HCT116 (cell line): ENCODE results near the gene PFDN4. TPM values are rescaled to one million over a fixed set of nuclear protein-coding genes. Genes with fewer than 3 reads are reported as not detected.
A peak's percentile ranks its signal among the peaks of the same experiment; 100 is the strongest.

ENCODE experiments used
- ATAC-seq: fragments of 200-7000 bp; cut with Tn5 transposase; 2 replicates; pipeline ENCODE4 v1.9.1; 2020; ENCODE audit warnings: mild to moderate bottlenecking, moderate library complexity
- BruUV-seq: library from RNA; stranded (reverse); fragments of 400-500 nt; replicated peaks from 2 replicates; lab custom pipeline; 2021; lab: Mats Ljungman, UMichigan
- CTCF ChIA-PET: fragments of 300-600 bp; sonication (Branson Sonifier 250); formaldehyde crosslinking; loops from one replicate; lab custom pipeline; 2021; ENCODE audit warnings: antibody characterized with exemption; lab: Charles Lee
- POLR2A ChIA-PET: fragments of 300-600, 350-600 bp; sonication (Branson Sonifier 250); formaldehyde crosslinking; loops from one replicate; lab custom pipeline; 2021; ENCODE audit warnings: antibody characterized with exemption; lab: Charles Lee
- RAD21 ChIA-PET, 2 experiments: fragments of 300-600 bp; sonication (Branson Sonifier 250); formaldehyde crosslinking; loops; one replicate each; lab custom pipeline; 2023; ENCODE audit warnings: low total read pairs in 2 of 2; ENCODE audit not compliant: uncharacterized antibody in 2 of 2, unreplicated experiment in 2 of 2, low non-redundant PET in 1 of 2; lab: Charles Lee
- DNase-seq: peaks from one replicate; pipeline ENCODE4 v3.0.0-alpha.2; 2010; ENCODE audit warnings: low read depth, low spot score
- H2AFZ ChIP-seq: fragments of 200-600 bp; shearing (Covaris generic), sonication (generic); 2 replicates; pipeline ENCODE4 v1.6.1; 2017; ENCODE audit warnings: low read depth, mixed run types, mixed read lengths, antibody characterized with exemption, low read length; ENCODE audit not compliant: poor library complexity, severe bottlenecking
- H3K27ac ChIP-seq: 2 replicates; pipeline ENCODE4 v1.5.1; 2012; ENCODE audit warnings: low read depth, low read length
- H3K27me3 ChIP-seq: fragments of 200-600 bp; sonication (generic); 2 replicates; pipeline ENCODE4 v1.6.1; 2016; ENCODE audit warnings: mixed run types, low read length, mixed read lengths; ENCODE audit not compliant: insufficient read depth
- H3K36me3 ChIP-seq, 2 experiments: fragments of 200-500 bp in 1 of 2; fragments of 200-600 bp in 1 of 2; sonication (Bioruptor generic) in 1 of 2; sonication (generic) in 1 of 2; 2 replicates each; pipeline versions ENCODE4 v1.5.1 to v1.6.1; 2014 to 2016; ENCODE audit warnings: low read length in 2 of 2, inconsistent platforms in 1 of 2, mixed read lengths in 1 of 2, mixed run types in 1 of 2; ENCODE audit not compliant: insufficient read depth in 2 of 2, control insufficient read depth in 1 of 2
- H3K4me1 ChIP-seq, 2 experiments: fragments of 200-600 bp in 1 of 2; sonication (generic) in 1 of 2; 2 replicates each; pipeline versions ENCODE4 v1.5.1 to v1.6.1; 2012 to 2017; ENCODE audit warnings: low read length in 2 of 2, inconsistent platforms in 1 of 2, mild to moderate bottlenecking in 1 of 2, mixed read lengths in 1 of 2, mixed run types in 1 of 2, moderate library complexity in 1 of 2; ENCODE audit not compliant: insufficient read depth in 2 of 2, control insufficient read depth in 1 of 2
- H3K4me2 ChIP-seq: fragments of 200-600 bp; sonication (generic); 2 replicates; pipeline ENCODE4 v1.6.1; 2017; ENCODE audit warnings: mixed run types, low read length, mixed read lengths
- H3K4me3 ChIP-seq, 2 experiments: fragments of 200-600 bp in 1 of 2; sonication (generic) in 1 of 2; replicated peaks in 1 of 2; 2 replicates each; pipeline ENCODE4 v1.5.1; 2011 to 2016; ENCODE audit warnings: low read length in 2 of 2, control low read depth in 1 of 2, low read depth in 1 of 2, mild to moderate bottlenecking in 1 of 2, mixed read lengths in 1 of 2, mixed run types in 1 of 2
- H3K79me2 ChIP-seq: fragments of 200-600 bp; sonication (generic); 2 replicates; pipeline ENCODE4 v1.6.1; 2017; ENCODE audit warnings: mild to moderate bottlenecking, mixed run types, low read length, moderate library complexity, mixed read lengths; ENCODE audit not compliant: insufficient read depth
- H3K9ac ChIP-seq: fragments of 200-600 bp; sonication (generic); 2 replicates; pipeline ENCODE4 v1.6.1; 2016; ENCODE audit warnings: low read length, mixed read lengths
- H3K9me2 ChIP-seq: fragments of 200-600 bp; sonication (generic), shearing (Covaris generic); 2 replicates; pipeline ENCODE4 v1.6.1; 2017; ENCODE audit warnings: mixed run types, mild to moderate bottlenecking, moderate library complexity; ENCODE audit not compliant: insufficient read depth
- H3K9me3 ChIP-seq, 2 experiments: fragments of 200-500 bp in 1 of 2; fragments of 200-600 bp in 1 of 2; sonication (Bioruptor generic) in 1 of 2; sonication (generic) in 1 of 2; 2 replicates each; pipeline ENCODE4 v1.6.1; 2014 to 2017; ENCODE audit warnings: low read length in 2 of 2, mixed read lengths in 2 of 2, inconsistent platforms in 1 of 2, low read depth in 1 of 2, mild to moderate bottlenecking in 1 of 2, mixed run types in 1 of 2, moderate library complexity in 1 of 2; ENCODE audit not compliant: control insufficient read depth in 1 of 2, insufficient read depth in 1 of 2
- H4K20me1 ChIP-seq: fragments of 200-600 bp; sonication (generic), shearing (Covaris generic); 2 replicates; pipeline ENCODE4 v1.6.1; 2017; ENCODE audit warnings: mixed run types, mild to moderate bottlenecking, moderate library complexity; ENCODE audit not compliant: insufficient read depth
- ATF3 ChIP-seq: IDR thresholded peaks from 2 replicates; pipeline ENCODE4 v1.6.1; 2012
- CBX3 ChIP-seq: IDR thresholded peaks from 2 replicates; pipeline ENCODE4 v1.6.1; 2012; ENCODE audit warnings: low read depth
- CEBPB ChIP-seq: IDR thresholded peaks from 2 replicates; pipeline ENCODE4 v1.6.1; 2012; ENCODE audit warnings: low read depth
- CTCF ChIP-seq, 3 experiments: fragments of 200-600 bp in 1 of 3; sonication (generic) in 1 of 3; IDR thresholded peaks in 2 of 3; conservative IDR thresholded peaks in 1 of 3; 2 replicates each; pipeline ENCODE4 v1.5.1; 2012 to 2017; ENCODE audit warnings: low read depth in 2 of 3, low read length in 2 of 3, antibody characterized with exemption in 1 of 3, borderline replicate concordance in 1 of 3, control low read depth in 1 of 3, mild to moderate bottlenecking in 1 of 3, mixed read lengths in 1 of 3, mixed run types in 1 of 3, moderate library complexity in 1 of 3; ENCODE audit not compliant: insufficient read depth in 1 of 3
- EGR1 ChIP-seq: IDR thresholded peaks from 2 replicates; pipeline ENCODE4 v1.6.1; 2012; ENCODE audit warnings: low read depth
- EZH2phosphoT487 ChIP-seq: fragments of 200-600 bp; IDR thresholded peaks from 2 replicates; pipeline ENCODE4 v1.6.1; 2018; ENCODE audit warnings: antibody characterized with exemption, borderline replicate concordance
- POLR2A ChIP-seq: IDR thresholded peaks from 2 replicates; pipeline ENCODE4 v1.7.0; 2011; ENCODE audit warnings: borderline replicate concordance; ENCODE audit not compliant: insufficient read depth, insufficient read length; ENCODE audit errors: extremely low read depth
- POLR2AphosphoS5 ChIP-seq: IDR thresholded peaks from 2 replicates; pipeline ENCODE4 v1.6.1; 2011; ENCODE audit warnings: mild to moderate bottlenecking, low read depth, low read length, moderate library complexity
- RAD21 ChIP-seq: IDR thresholded peaks from 2 replicates; pipeline ENCODE4 v1.6.1; 2012; ENCODE audit warnings: low read depth, mild to moderate bottlenecking
- REST ChIP-seq: IDR thresholded peaks from 2 replicates; pipeline ENCODE4 v1.6.1; 2012; ENCODE audit warnings: low read depth
- SIN3A ChIP-seq: IDR thresholded peaks from 2 replicates; pipeline ENCODE4 v1.6.1; 2012; ENCODE audit warnings: low read depth
- ZFX ChIP-seq: fragments of 450-650 bp; IDR thresholded peaks from 2 replicates; pipeline ENCODE4 v1.6.1; 2017
- intact Hi-C: fragments of 100-400 bp; cut with micrococcal nuclease; formaldehyde crosslinking; loops from 2 replicates; pipeline ENCODE4 v1.10.0; 2022
- total RNA-seq: library from RNA; stranded (reverse); gene quantifications from one replicate; pipeline ENCODE4 v1.2.1, GENCODE V29; 2021; ENCODE audit not compliant: unreplicated experiment

Gene PFDN4
- total RNA-seq, 1 experiment from 2014 or later: 71.5 TPM

GRCh38 chr20:54178256-54178655 lies 29.6 kb upstream of the PFDN4 start:
- no peaks in the 10 kb centered on the region for H3K9me3 ChIP-seq
- H3K36me3 ChIP-seq: no peaks in the 10 kb centered on the region
- RAD21 ChIA-PET: no interaction called here
- H3K9ac ChIP-seq: peak overlapping the region; percentile 20
- no peaks in the 10 kb centered on the region for H3K9me2 ChIP-seq
- intact Hi-C loops: no loop called here
- H3K27me3 ChIP-seq: no peaks in the 10 kb centered on the region
- no peak for ATAC-seq
- no peak for TF ChIP-seq REST
- no peak for TF ChIP-seq ATF3
- no peak for TF ChIP-seq EGR1
- TF ChIP-seq ZFX: no peak
- no peak for TF ChIP-seq RAD21
- TF ChIP-seq EZH2phosphoT487: no peak
- no peak for TF ChIP-seq CEBPB
- no peak for TF ChIP-seq POLR2A
- TF ChIP-seq SIN3A: no peak
- no peak for TF ChIP-seq CTCF (IDR thresholded peaks at IDR 0.05 in 2 of 3, conservative IDR thresholded peaks at IDR 0.05 in 1 of 3; ENCODE audit: borderline replicate concordance in 1 of 3, insufficient read depth in 1 of 3, low read depth in 2 of 3, low read length in 2 of 3)
- no peak for TF ChIP-seq CBX3
- no peak for TF ChIP-seq POLR2AphosphoS5
- H3K4me1 ChIP-seq: peaks cover 71 to 91% of the 10 kb centered on the region in 2 experiments
- H3K27ac ChIP-seq: peak overlapping the region; percentile 94
- no peak overlapping the region for H3K4me3 ChIP-seq
- DNase-seq: no peak
- peaks cover 23% of the 10 kb centered on the region for H3K79me2 ChIP-seq
- POLR2A ChIA-PET: interaction anchor here (1.3 to 1.6 kb wide), 2 partner anchors 9 to 10 kb away, joined by 3 to 4 read pairs; no protein-coding TSS in a partner anchor
- no TSS peak for BruUV-seq
- H2AFZ ChIP-seq: no peak overlapping the region
- H3K4me2 ChIP-seq: peak overlapping the region; percentile 19; the same call in 1 of the 2 replicates
- CTCF ChIA-PET: interaction anchor here (1.2 to 1.7 kb wide), 2 partner anchors 21 to 75 kb away, joined by 3 to 5 read pairs; no protein-coding TSS in a partner anchor
- no peaks in the 10 kb centered on the region for H4K20me1 ChIP-seq
